WTC11 (cell line): ENCODE measurements around the gene AGPS. TPM values are rescaled to one million over a fixed set of nuclear protein-coding genes. Genes with fewer than 3 reads are reported as not detected.

ENCODE experiments used
- ATAC-seq: fragments of 200-7000 bp; cut with Tn5 transposase; 2 replicates; pipeline ENCODE4 v1.10.0; 2021; ENCODE audit warnings: mild to moderate bottlenecking, moderate library complexity
- CTCF ChIA-PET: fragments of 300-600 bp; sonication (Branson Sonifier 250); formaldehyde crosslinking; loops from one replicate; lab custom pipeline; 2021; ENCODE audit warnings: antibody characterized with exemption; lab: Charles Lee
- POLR2A ChIA-PET: fragments of 350-600 bp; sonication (Branson Sonifier 250); formaldehyde crosslinking; loops from one replicate; lab custom pipeline; 2021; ENCODE audit warnings: antibody characterized with exemption; lab: Charles Lee
- DNase-seq: peaks from one replicate; pipeline ENCODE4 v3.0.0; 2021; ENCODE audit warnings: low spot score
- H3K27ac Mint-ChIP-seq: 2 replicates; pipeline ENCODE4 v1.8.0; 2021; ENCODE audit warnings: mixed read lengths
- H3K27me3 Mint-ChIP-seq: 2 replicates; pipeline ENCODE4 v1.8.0; 2021; ENCODE audit warnings: low read depth, mild to moderate bottlenecking, moderate library complexity, mixed read lengths
- H3K36me3 Mint-ChIP-seq: 2 replicates; pipeline ENCODE4 v1.8.0; 2021; ENCODE audit warnings: mixed read lengths
- H3K4me1 Mint-ChIP-seq: 2 replicates; pipeline ENCODE4 v1.8.0; 2022; ENCODE audit warnings: mixed read lengths
- H3K4me3 Mint-ChIP-seq: 2 replicates; pipeline ENCODE4 v1.8.0; 2021; ENCODE audit warnings: mild to moderate bottlenecking, moderate library complexity, mixed read lengths
- H3K9me3 Mint-ChIP-seq: 2 replicates; pipeline ENCODE4 v1.8.0; 2021; ENCODE audit warnings: mixed read lengths
- CREM ChIP-seq: sonication (generic); formaldehyde crosslinking; IDR thresholded peaks from 2 replicates; pipeline ENCODE4 v1.8.1; 2022; ENCODE audit warnings: mild to moderate bottlenecking, missing genetic modification reagents, moderate library complexity
- ELF4 ChIP-seq: sonication (generic); formaldehyde crosslinking; IDR thresholded peaks from 2 replicates; pipeline ENCODE4 v1.8.1; 2022; ENCODE audit warnings: low read depth, mild to moderate bottlenecking, moderate library complexity, missing genetic modification reagents
- EMX1 ChIP-seq: fragments of 250-450 bp; sonication (Bioruptor Pico); IDR thresholded peaks from 2 replicates; pipeline ENCODE4 v1.8.0; 2021; ENCODE audit warnings: mild to moderate bottlenecking
- FOXJ3 ChIP-seq: sonication (generic); formaldehyde crosslinking; IDR thresholded peaks from 2 replicates; pipeline ENCODE4 v1.9.0; 2021; ENCODE audit warnings: missing genetic modification reagents, mild to moderate bottlenecking, borderline replicate concordance
- FOXP1 ChIP-seq: sonication (generic); formaldehyde crosslinking; IDR thresholded peaks from 2 replicates; pipeline ENCODE4 v1.8.0; 2022; ENCODE audit warnings: missing genetic modification reagents, mild to moderate bottlenecking, moderate library complexity, borderline replicate concordance
- GRHL2 ChIP-seq: fragments of 250-450 bp; sonication (Bioruptor Pico); IDR thresholded peaks from 2 replicates; pipeline ENCODE4 v1.8.0; 2022; ENCODE audit warnings: mild to moderate bottlenecking, moderate library complexity; ENCODE audit not compliant: insufficient replicate concordance, severe bottlenecking
- GTF2I ChIP-seq: fragments of 250-450 bp; sonication (Bioruptor Pico); conservative IDR thresholded peaks from 2 replicates; pipeline ENCODE4 v1.4.0; 2021; ENCODE audit warnings: mild to moderate bottlenecking
- IRF2 ChIP-seq: sonication (generic); formaldehyde crosslinking; IDR thresholded peaks from 2 replicates; pipeline ENCODE4 v1.8.0; 2022; ENCODE audit warnings: low read depth, missing genetic modification reagents, borderline replicate concordance
- JAZF1 ChIP-seq: fragments of 250-450 bp; sonication (Bioruptor Pico); IDR thresholded peaks from 2 replicates; pipeline ENCODE4 v1.9.0; 2021; ENCODE audit warnings: moderate library complexity, mild to moderate bottlenecking, inconsistent platforms
- KAT7 ChIP-seq: sonication (generic); formaldehyde crosslinking; IDR thresholded peaks from 2 replicates; pipeline ENCODE4 v1.8.1; 2023; ENCODE audit warnings: missing genetic modification reagents, mild to moderate bottlenecking, borderline replicate concordance
- MYBL2 ChIP-seq: sonication (generic); formaldehyde crosslinking; IDR thresholded peaks from 2 replicates; pipeline ENCODE4 v1.8.1; 2023; ENCODE audit warnings: mild to moderate bottlenecking, moderate library complexity, missing genetic modification reagents
- NR1H2 ChIP-seq: sonication (generic); formaldehyde crosslinking; IDR thresholded peaks from 2 replicates; pipeline ENCODE4 v1.9.0; 2021; ENCODE audit warnings: mild to moderate bottlenecking, moderate library complexity, missing genetic modification reagents
- RELA ChIP-seq: sonication (generic); formaldehyde crosslinking; IDR thresholded peaks from 2 replicates; pipeline ENCODE4 v1.8.1; 2022; ENCODE audit warnings: missing genetic modification reagents, mild to moderate bottlenecking, borderline replicate concordance
- SMAD4 ChIP-seq: sonication (generic); formaldehyde crosslinking; IDR thresholded peaks from 2 replicates; pipeline ENCODE4 v1.8.0; 2022; ENCODE audit warnings: mild to moderate bottlenecking, missing genetic modification reagents
- TEAD4 ChIP-seq: sonication (generic); formaldehyde crosslinking; IDR thresholded peaks from 2 replicates; pipeline ENCODE4 v1.8.0; 2022; ENCODE audit warnings: mild to moderate bottlenecking, missing genetic modification reagents
- TP53 ChIP-seq: sonication (generic); formaldehyde crosslinking; IDR thresholded peaks from 2 replicates; pipeline ENCODE4 v1.8.1; 2023; ENCODE audit warnings: mild to moderate bottlenecking, missing genetic modification reagents
- ZNF121 ChIP-seq: sonication (generic); formaldehyde crosslinking; IDR thresholded peaks from 2 replicates; pipeline ENCODE4 v1.8.0; 2023; ENCODE audit warnings: missing genetic modification reagents
- ZNF138 ChIP-seq: sonication (generic); formaldehyde crosslinking; conservative IDR thresholded peaks from 2 replicates; pipeline ENCODE4 v1.8.1; 2022; ENCODE audit warnings: mild to moderate bottlenecking, moderate library complexity, missing genetic modification reagents
- ZNF281 ChIP-seq: sonication (generic); formaldehyde crosslinking; IDR thresholded peaks from 2 replicates; pipeline ENCODE4 v1.8.0; 2023; ENCODE audit warnings: mild to moderate bottlenecking, missing genetic modification reagents
- ZNF416 ChIP-seq: fragments of 250-450 bp; sonication (Bioruptor Pico); IDR thresholded peaks from 2 replicates; pipeline ENCODE4 v1.9.0; 2021; ENCODE audit warnings: mild to moderate bottlenecking, inconsistent platforms
- total RNA-seq: library from RNA; stranded (reverse); gene quantifications from 3 replicates; pipeline ENCODE4 v1.2.3, GENCODE V29; 2021
- TF ChIP-seq, protein P1 (sequence below): sonication (generic); formaldehyde crosslinking; IDR thresholded peaks from 2 replicates; pipeline ENCODE4 v1.8.1; 2023; ENCODE audit warnings: mild to moderate bottlenecking, moderate library complexity, missing genetic modification reagents
- TF ChIP-seq, protein P2 (sequence below): sonication (generic); formaldehyde crosslinking; IDR thresholded peaks from 2 replicates; pipeline ENCODE4 v1.8.1; 2023; ENCODE audit warnings: mild to moderate bottlenecking, missing genetic modification reagents
- TF ChIP-seq, protein P3 (sequence below): fragments of 250-450 bp; sonication (Bioruptor Pico); IDR thresholded peaks from 2 replicates; pipeline ENCODE4 v1.9.0; 2021; ENCODE audit warnings: mild to moderate bottlenecking

Gene AGPS
- total RNA-seq, 1 experiment from 2014 or later, result 60.8 TPM

DNA sequence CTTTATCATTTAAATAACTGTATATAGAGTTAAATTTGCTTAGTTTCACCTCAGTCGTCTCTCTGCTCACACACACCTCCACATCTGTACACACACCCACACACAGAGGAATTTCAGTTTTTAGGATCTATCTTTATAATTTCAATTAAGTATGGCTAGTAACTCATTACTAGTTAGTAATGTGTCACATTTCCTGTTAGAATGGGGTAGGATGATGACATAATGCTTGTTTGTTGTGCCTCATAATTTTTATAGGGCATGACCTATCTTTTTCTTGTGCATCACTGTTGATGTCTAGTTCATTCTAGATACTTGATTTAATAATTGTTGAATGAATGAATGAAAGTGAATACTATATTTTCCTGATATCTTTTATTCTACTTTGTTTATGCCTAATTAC lies 108.6 kb downstream of the AGPS start:
- ChIA-PET CTCF (no interaction called here), POLR2A (no interaction called here)
- Mint-ChIP-seq H3K27me3 (no peaks in the 10 kb centered on the region), H3K36me3 (no peaks in the 10 kb centered on the region), H3K9me3 (no peaks in the 10 kb centered on the region), H3K4me3 (no peak overlapping the region), H3K4me1 (no peaks in the 10 kb centered on the region), H3K27ac (no peak overlapping the region)
- DNase-seq (no peak), ATAC-seq (no peak)
- TF ChIP-seq, protein P1, sequence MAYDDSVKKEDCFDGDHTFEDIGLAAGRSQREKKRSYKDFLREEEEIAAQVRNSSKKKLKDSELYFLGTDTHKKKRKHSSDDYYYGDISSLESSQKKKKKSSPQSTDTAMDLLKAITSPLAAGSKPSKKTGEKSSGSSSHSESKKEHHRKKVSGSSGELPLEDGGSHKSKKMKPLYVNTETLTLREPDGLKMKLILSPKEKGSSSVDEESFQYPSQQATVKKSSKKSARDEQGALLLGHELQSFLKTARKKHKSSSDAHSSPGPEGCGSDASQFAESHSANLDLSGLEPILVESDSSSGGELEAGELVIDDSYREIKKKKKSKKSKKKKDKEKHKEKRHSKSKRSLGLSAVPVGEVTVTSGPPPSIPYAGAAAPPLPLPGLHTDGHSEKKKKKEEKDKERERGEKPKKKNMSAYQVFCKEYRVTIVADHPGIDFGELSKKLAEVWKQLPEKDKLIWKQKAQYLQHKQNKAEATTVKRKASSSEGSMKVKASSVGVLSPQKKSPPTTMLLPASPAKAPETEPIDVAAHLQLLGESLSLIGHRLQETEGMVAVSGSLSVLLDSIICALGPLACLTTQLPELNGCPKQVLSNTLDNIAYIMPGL (CRISPR knock-in tag), result no peak
- no peak for TF ChIP-seq GRHL2 (CRISPR knock-in tag)
- no peak for TF ChIP-seq TEAD4 (CRISPR knock-in tag)
- TF ChIP-seq, protein P2, sequence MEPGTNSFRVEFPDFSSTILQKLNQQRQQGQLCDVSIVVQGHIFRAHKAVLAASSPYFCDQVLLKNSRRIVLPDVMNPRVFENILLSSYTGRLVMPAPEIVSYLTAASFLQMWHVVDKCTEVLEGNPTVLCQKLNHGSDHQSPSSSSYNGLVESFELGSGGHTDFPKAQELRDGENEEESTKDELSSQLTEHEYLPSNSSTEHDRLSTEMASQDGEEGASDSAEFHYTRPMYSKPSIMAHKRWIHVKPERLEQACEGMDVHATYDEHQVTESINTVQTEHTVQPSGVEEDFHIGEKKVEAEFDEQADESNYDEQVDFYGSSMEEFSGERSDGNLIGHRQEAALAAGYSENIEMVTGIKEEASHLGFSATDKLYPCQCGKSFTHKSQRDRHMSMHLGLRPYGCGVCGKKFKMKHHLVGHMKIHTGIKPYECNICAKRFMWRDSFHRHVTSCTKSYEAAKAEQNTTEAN (CRISPR knock-in tag), result no peak
- TF ChIP-seq ZNF416 (CRISPR knock-in tag), result no peak
- TF ChIP-seq IRF2, result no peak
- no peak for TF ChIP-seq GTF2I (CRISPR knock-in tag)
- no peak for TF ChIP-seq JAZF1 (CRISPR knock-in tag)
- TF ChIP-seq, protein P3, sequence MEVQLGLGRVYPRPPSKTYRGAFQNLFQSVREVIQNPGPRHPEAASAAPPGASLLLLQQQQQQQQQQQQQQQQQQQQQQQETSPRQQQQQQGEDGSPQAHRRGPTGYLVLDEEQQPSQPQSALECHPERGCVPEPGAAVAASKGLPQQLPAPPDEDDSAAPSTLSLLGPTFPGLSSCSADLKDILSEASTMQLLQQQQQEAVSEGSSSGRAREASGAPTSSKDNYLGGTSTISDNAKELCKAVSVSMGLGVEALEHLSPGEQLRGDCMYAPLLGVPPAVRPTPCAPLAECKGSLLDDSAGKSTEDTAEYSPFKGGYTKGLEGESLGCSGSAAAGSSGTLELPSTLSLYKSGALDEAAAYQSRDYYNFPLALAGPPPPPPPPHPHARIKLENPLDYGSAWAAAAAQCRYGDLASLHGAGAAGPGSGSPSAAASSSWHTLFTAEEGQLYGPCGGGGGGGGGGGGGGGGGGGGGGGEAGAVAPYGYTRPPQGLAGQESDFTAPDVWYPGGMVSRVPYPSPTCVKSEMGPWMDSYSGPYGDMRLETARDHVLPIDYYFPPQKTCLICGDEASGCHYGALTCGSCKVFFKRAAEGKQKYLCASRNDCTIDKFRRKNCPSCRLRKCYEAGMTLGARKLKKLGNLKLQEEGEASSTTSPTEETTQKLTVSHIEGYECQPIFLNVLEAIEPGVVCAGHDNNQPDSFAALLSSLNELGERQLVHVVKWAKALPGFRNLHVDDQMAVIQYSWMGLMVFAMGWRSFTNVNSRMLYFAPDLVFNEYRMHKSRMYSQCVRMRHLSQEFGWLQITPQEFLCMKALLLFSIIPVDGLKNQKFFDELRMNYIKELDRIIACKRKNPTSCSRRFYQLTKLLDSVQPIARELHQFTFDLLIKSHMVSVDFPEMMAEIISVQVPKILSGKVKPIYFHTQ (CRISPR knock-in tag), result no peak
- no peak for TF ChIP-seq TP53 (CRISPR knock-in tag)
- no peak for TF ChIP-seq EMX1 (CRISPR knock-in tag)
- no peak for TF ChIP-seq SMAD4 (CRISPR knock-in tag)
- TF ChIP-seq MYBL2, result no peak
- TF ChIP-seq FOXJ3 (CRISPR knock-in tag), result no peak
- TF ChIP-seq ZNF138 (CRISPR knock-in tag), result no peak
- TF ChIP-seq KAT7 (CRISPR knock-in tag), result no peak

- Mint-ChIP-seq H3K27me3 (no peaks in the 10 kb centered on the region), H3K27ac (no peak overlapping the region), H3K4me1 (no peaks in the 10 kb centered on the region), H3K9me3 (no peaks in the 10 kb centered on the region), H3K36me3 (peaks cover 3% of the 10 kb centered on the region; the same call in 1 of the 2 replicates), H3K4me3 (no peak overlapping the region)
- ChIA-PET POLR2A (no interaction called here), CTCF (no interaction called here)
- ATAC-seq, result no peak
- no peak for DNase-seq
- TF ChIP-seq RELA (CRISPR knock-in tag) (no peak), ZNF121 (CRISPR knock-in tag) (no peak), TP53 (CRISPR knock-in tag) (no peak), FOXP1 (CRISPR knock-in tag) (no peak), NR1H2 (CRISPR knock-in tag) (no peak), ZNF281 (CRISPR knock-in tag) (no peak), FOXJ3 (CRISPR knock-in tag) (no peak), GRHL2 (CRISPR knock-in tag) (no peak), CREM (CRISPR knock-in tag) (no peak), TEAD4 (CRISPR knock-in tag) (no peak), ELF4 (CRISPR knock-in tag) (no peak)
- TF ChIP-seq, all 79 proteins: peak for 0
Observed at GRCh38 chr2:177506505-177506904, 113.9 kb downstream of the AGPS start.
